GM12878 (cell line): ENCODE results near the gene SEMA5B. TPM values are rescaled to one million over a fixed set of nuclear protein-coding genes. Genes with fewer than 3 reads are reported as not detected.

Experiments used
- ATAC-seq: fragments of 200-7000 bp; cut with Tn5 transposase; 3 replicates; pipeline ENCODE4 v1.9.1; 2020; ENCODE audit warnings: mild to moderate bottlenecking, moderate library complexity
- BruUV-seq: library from RNA; stranded (reverse); fragments of 400-500 nt; replicated peaks from 2 replicates; lab custom pipeline; 2021; lab: Mats Ljungman, UMichigan
- CTCF ChIA-PET: fragments of 300-600 bp; sonication (Branson Sonifier 250); formaldehyde crosslinking; extraction: SDS; loops from one replicate; lab custom pipeline; 2021; ENCODE audit warnings: inconsistent platforms; lab: Yijun Ruan, JAX
- POLR2A ChIA-PET: fragments of 350-600 bp; formaldehyde crosslinking; extraction: SDS; loops from one replicate; lab custom pipeline; 2021; ENCODE audit warnings: inconsistent platforms; lab: Charles Lee
- RAD21 ChIA-PET: fragments of 300-600 bp; sonication (Branson Sonifier 250); formaldehyde crosslinking; loops from one replicate; lab custom pipeline; 2023; ENCODE audit warnings: antibody characterized with exemption; ENCODE audit not compliant: unreplicated experiment; lab: Charles Lee
- SMC1A ChIA-PET: fragments of 300-600 bp; sonication (Branson Sonifier 250); formaldehyde crosslinking; loops from one replicate; lab custom pipeline; 2023; ENCODE audit not compliant: unreplicated experiment, uncharacterized antibody; lab: Charles Lee
- DNase-seq: peaks from one replicate; pipeline ENCODE4 v3.0.0-alpha.2; 2011; ENCODE audit warnings: low read depth, low spot score
- FAIRE-seq: peaks from 3 replicates; lab custom pipeline; 2011; peaks lifted over from hg19 to GRCh38; lab: Jason Lieb, UNC
- H2AFZ ChIP-seq: 2 replicates; pipeline ENCODE4 v1.6.0; 2011; ENCODE audit warnings: low read depth, low read length, control low read depth; ENCODE audit not compliant: control insufficient read depth
- H3K27ac ChIP-seq: 2 replicates; pipeline ENCODE4 v1.5.1; 2011; ENCODE audit warnings: control low read depth; ENCODE audit not compliant: control insufficient read depth, insufficient read depth
- H3K27me3 ChIP-seq, 2 experiments: replicated peaks in 1 of 2; 2 replicates each; pipeline versions ENCODE4 v1.6.0 to v1.6.1; 2011; ENCODE audit warnings: low read length in 1 of 2; ENCODE audit not compliant: control insufficient read depth in 2 of 2, insufficient read depth in 2 of 2
- H3K36me3 ChIP-seq, 2 experiments: 2 replicates each; pipeline ENCODE4 v1.5.1; 2011; ENCODE audit warnings: low read length in 1 of 2; ENCODE audit not compliant: control insufficient read depth in 2 of 2, insufficient read depth in 2 of 2
- H3K4me1 ChIP-seq: 2 replicates; pipeline ENCODE4 v1.6.1; 2011; ENCODE audit warnings: mild to moderate bottlenecking, low read length, moderate library complexity, mixed read lengths; ENCODE audit not compliant: control insufficient read depth, insufficient read depth
- H3K4me2 ChIP-seq: 2 replicates; pipeline ENCODE4 v1.6.0; 2011; ENCODE audit warnings: control low read depth; ENCODE audit not compliant: control insufficient read depth, insufficient read depth
- H3K4me3 ChIP-seq: fragments of 200-600 bp; sonication (generic); 2 replicates; pipeline ENCODE4 v1.5.1; 2016
- H3K79me2 ChIP-seq: 2 replicates; pipeline ENCODE4 v1.6.0; 2011; ENCODE audit warnings: low read length; ENCODE audit not compliant: control insufficient read depth, insufficient read depth
- H3K9ac ChIP-seq: 2 replicates; pipeline ENCODE4 v1.8.0; 2011; ENCODE audit warnings: low read length, control low read depth, mixed read lengths; ENCODE audit not compliant: control insufficient read depth, insufficient read depth
- H3K9me3 ChIP-seq: replicated peaks from 3 replicates; pipeline ENCODE4 v1.5.1; 2011; ENCODE audit warnings: mild to moderate bottlenecking, low read length; ENCODE audit not compliant: control insufficient read depth, insufficient read depth
- H4K20me1 ChIP-seq: 2 replicates; pipeline ENCODE4 v1.6.0; 2011; ENCODE audit not compliant: control insufficient read depth, insufficient read depth
- BRCA1 ChIP-seq: IDR thresholded peaks from 2 replicates; pipeline ENCODE4 v1.6.1; 2011; ENCODE audit warnings: low read depth, low read length, improper control_type of control experiment
- CHD2 ChIP-seq: IDR thresholded peaks from 2 replicates; pipeline ENCODE4 v1.6.1; 2011; ENCODE audit warnings: low read depth, low read length, improper control_type of control experiment, borderline replicate concordance
- CREM ChIP-seq: IDR thresholded peaks from 2 replicates; pipeline ENCODE4 v1.6.1; 2014; ENCODE audit warnings: antibody characterized with exemption, low read depth
- EED ChIP-seq: sonication (generic); IDR thresholded peaks from 2 replicates; pipeline ENCODE4 v1.6.1; 2016; ENCODE audit warnings: antibody characterized with exemption, low read depth
- HDAC6 ChIP-seq: fragments of 200-600 bp; sonication (generic); IDR thresholded peaks from one replicate; pipeline ENCODE4 v1.8.0; 2017; ENCODE audit warnings: antibody characterized with exemption; ENCODE audit not compliant: unreplicated experiment
- IKZF2 ChIP-seq, 2 experiments: fragments of 450-650 bp; IDR thresholded peaks; 2 replicates each; pipeline ENCODE4 v1.6.1; 2017; ENCODE audit warnings: mild to moderate bottlenecking in 2 of 2, moderate library complexity in 2 of 2
- MEF2B ChIP-seq: fragments of 450-650 bp; IDR thresholded peaks from 2 replicates; pipeline ENCODE4 v1.6.1; 2018; ENCODE audit warnings: mild to moderate bottlenecking, moderate library complexity; ENCODE audit not compliant: partially characterized antibody, poor library complexity, severe bottlenecking
- PAX8 ChIP-seq: fragments of 450-650 bp; IDR thresholded peaks from 2 replicates; pipeline ENCODE4 v1.6.1; 2017; ENCODE audit warnings: mild to moderate bottlenecking, moderate library complexity
- SIX5 ChIP-seq: IDR thresholded peaks from 2 replicates; pipeline ENCODE4 v1.6.1; 2011; ENCODE audit warnings: mild to moderate bottlenecking, low read depth, low read length, moderate library complexity; ENCODE audit not compliant: severe bottlenecking
- SREBF1 ChIP-seq: IDR thresholded peaks from 2 replicates; pipeline ENCODE4 v1.6.1; 2012; ENCODE audit warnings: mild to moderate bottlenecking, low read length
- ZNF207 ChIP-seq: fragments of 450-650 bp; IDR thresholded peaks from 2 replicates; pipeline ENCODE4 v1.6.1; 2014; ENCODE audit warnings: antibody characterized with exemption, mild to moderate bottlenecking, borderline replicate concordance
- ZNF24 ChIP-seq: fragments of 450-650 bp; IDR thresholded peaks from 2 replicates; pipeline ENCODE4 v1.6.1; 2017; ENCODE audit warnings: antibody characterized with exemption, mild to moderate bottlenecking
- WGBS: methylation state at CpG from one replicate; pipeline ENCODE4 v1.1.6; 2016; ENCODE audit warnings: low lambda C conversion rate; ENCODE audit not compliant: insufficient replicate concordance, insufficient coverage; ENCODE audit errors: missing lambda C conversion rate; 5-methylcytosine and 5-hydroxymethylcytosine counted together
- in situ Hi-C: fragments of 300-500 bp; cut with MboI; formaldehyde crosslinking; loops from 9 replicates; pipeline ENCODE4 v1.14.3; 2018; ENCODE audit warnings: mixed read lengths
- intact Hi-C: fragments of 100-400 bp; cut with micrococcal nuclease; formaldehyde crosslinking; loops from one replicate; pipeline ENCODE4 v1.14.2; 2022; ENCODE audit not compliant: unreplicated experiment
- polyA plus RNA-seq, 11 experiments: library from polyadenylated mRNA; depleted of rRNA in 4 of 11; unstranded in 6 of 11; stranded (reverse) in 5 of 11; fragments of >200 nt; fragmentation: Nextera tagmentation in 4 of 11; fragmentation: Illumina TruSeq in 1 of 11; extraction: Ambion mirVana in 4 of 11; extraction: Trizol in 1 of 11; gene quantifications; 1 replicate in 1 of 11; 2 replicates in 10 of 11; pipeline versions ENCODE4 v1.2.1 to v1.2.3, GENCODE V29; 2011 to 2016; ENCODE audit warnings: inconsistent platforms in 2 of 11, missing spikeins in 2 of 11, low read depth in 1 of 11
- total RNA-seq, 4 experiments: library from RNA; depleted of rRNA in 3 of 4; stranded (reverse); fragments of >200 nt in 3 of 4; fragmentation: Illumina TruSeq in 1 of 4; extraction: Trizol in 1 of 4; gene quantifications; 2 replicates each; pipeline versions ENCODE4 v1.2.1 to v1.2.3, GENCODE V29; 2013 to 2021
- TF ChIP-seq, protein P1 (sequence below): fragments of 450-650 bp; formaldehyde crosslinking; IDR thresholded peaks from 2 replicates; pipeline ENCODE4 v1.5.0; 2022; ENCODE audit warnings: mild to moderate bottlenecking, missing genetic modification characterization
- TF ChIP-seq, protein P2 (sequence below): fragments of 450-650 bp; IDR thresholded peaks from 2 replicates; pipeline ENCODE4 v1.6.1; 2014; ENCODE audit warnings: mild to moderate bottlenecking
- TF ChIP-seq, protein P3 (sequence below): IDR thresholded peaks from 2 replicates; pipeline ENCODE4 v1.6.1; 2012; ENCODE audit warnings: low read depth, low read length, improper control_type of control experiment

SEMA5B gene
- total and polyA plus RNA-seq, 10 of the 15 experiments (the other 5 are each of a cell fraction or from before 2014, with no cell fraction given) = 0.05 TPM; not detected in 9

DNA sequence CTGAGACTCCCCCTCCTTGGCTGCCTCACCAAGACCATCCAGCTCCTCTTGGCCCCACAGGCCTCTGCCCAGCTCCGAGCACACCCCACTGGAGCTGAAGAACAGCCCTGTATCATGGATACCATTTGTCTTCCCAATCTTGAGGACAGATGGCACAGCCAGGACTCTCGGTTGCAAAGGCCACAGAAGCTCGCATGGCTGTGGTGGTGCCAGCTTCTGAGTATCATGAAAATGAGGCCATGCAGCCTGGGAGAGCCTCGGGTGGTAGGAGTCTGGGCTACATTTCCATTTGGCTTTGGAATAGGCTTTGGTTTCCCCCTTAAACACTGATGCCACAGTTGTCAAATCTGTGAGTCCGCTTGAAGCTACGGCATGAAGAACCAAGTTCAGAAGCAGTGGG is 106.6 kb downstream of the SEMA5B start:
- TF ChIP-seq SREBF1 = no peak
- TF ChIP-seq SIX5 = no peak
- TF ChIP-seq CREM = no peak
- no peak for TF ChIP-seq ZNF207
- no peak for TF ChIP-seq HDAC6
- TF ChIP-seq MEF2B = no peak
- peaks cover 5 to 6% of the 10 kb centered on the region in 2 experiments; a peak in 3 of 4 replicates for H3K27me3 ChIP-seq
- H3K4me3 ChIP-seq = no peak overlapping the region
- no peak for FAIRE-seq
- CTCF ChIA-PET = interaction anchor here (0.9 kb wide), 1 partner anchor 21 kb away, joined by 3 read pairs; no protein-coding TSS in a partner anchor
- WGBS = 47% methylated on average over 6 of the region's 6 CpGs
- H3K9ac ChIP-seq = no peak overlapping the region
- no peak for ATAC-seq
- intact Hi-C loops = no loop called here
- DNase-seq = no peak
- H3K9me3 ChIP-seq = no peaks in the 10 kb centered on the region
- no peaks in the 10 kb centered on the region for H3K36me3 ChIP-seq
- POLR2A ChIA-PET = no interaction called here
- no peaks in the 10 kb centered on the region for H4K20me1 ChIP-seq
- RAD21 ChIA-PET = no interaction called here
- SMC1A ChIA-PET = no interaction called here
- no TSS peak for BruUV-seq
- no peak overlapping the region for H2AFZ ChIP-seq
- in situ Hi-C loops = no loop called here
- no peak overlapping the region for H3K4me2 ChIP-seq
- no peak overlapping the region for H3K27ac ChIP-seq
- H3K79me2 ChIP-seq = no peaks in the 10 kb centered on the region
- H3K4me1 ChIP-seq = peaks cover 2% of the 10 kb centered on the region; the same call in 1 of the 2 replicates

DNA sequence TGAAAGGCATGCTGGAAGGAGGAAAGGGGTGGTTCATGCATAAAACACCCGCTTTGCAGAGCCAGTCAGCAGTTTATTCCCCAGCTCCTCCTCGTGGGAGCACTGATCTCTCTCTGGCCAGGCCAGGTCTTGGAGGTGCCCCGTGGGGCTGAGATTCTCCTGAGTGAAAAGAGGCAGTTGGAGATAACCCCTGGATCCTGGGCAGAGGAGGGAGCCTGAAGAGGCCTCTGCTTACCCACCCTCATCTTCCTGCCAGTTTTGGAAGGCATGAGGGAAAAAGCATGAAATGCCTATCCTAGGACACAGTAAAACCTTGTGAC is 108.3 kb downstream of the SEMA5B start:
- in situ Hi-C loops (no loop called here), intact Hi-C loops (no loop called here)
- Histone ChIP-seq H3K4me2 (no peak overlapping the region), H2AFZ (no peak overlapping the region), H3K27me3 (peaks cover 5 to 6% of the 10 kb centered on the region in 2 experiments; a peak in 3 of 4 replicates), H3K79me2 (no peaks in the 10 kb centered on the region), H3K4me3 (no peak overlapping the region), H3K9me3 (no peaks in the 10 kb centered on the region), H3K4me1 (peaks cover 2% of the 10 kb centered on the region; the same call in 1 of the 2 replicates), H3K9ac (no peak overlapping the region), H3K36me3 (no peaks in the 10 kb centered on the region), H4K20me1 (no peaks in the 10 kb centered on the region), H3K27ac (no peak overlapping the region)
- WGBS = 10% methylated on average over 3 of the region's 3 CpGs
- BruUV-seq = no TSS peak
- FAIRE-seq = no peak
- CTCF ChIA-PET = no interaction called here
- SMC1A ChIA-PET = no interaction called here
- POLR2A ChIA-PET = no interaction called here
- ATAC-seq = no peak
- DNase-seq = no peak
- RAD21 ChIA-PET = interaction anchor here (0.7 kb wide), 1 partner anchor 773 kb away, joined by 3 read pairs; no protein-coding TSS in a partner anchor
- TF ChIP-seq ZNF24 (no peak), IKZF2 (IDR thresholded peaks at IDR 0.05) (no peak), PAX8 (no peak), CHD2 (no peak), EED (no peak), BRCA1 (no peak)
- TF ChIP-seq, protein P1, sequence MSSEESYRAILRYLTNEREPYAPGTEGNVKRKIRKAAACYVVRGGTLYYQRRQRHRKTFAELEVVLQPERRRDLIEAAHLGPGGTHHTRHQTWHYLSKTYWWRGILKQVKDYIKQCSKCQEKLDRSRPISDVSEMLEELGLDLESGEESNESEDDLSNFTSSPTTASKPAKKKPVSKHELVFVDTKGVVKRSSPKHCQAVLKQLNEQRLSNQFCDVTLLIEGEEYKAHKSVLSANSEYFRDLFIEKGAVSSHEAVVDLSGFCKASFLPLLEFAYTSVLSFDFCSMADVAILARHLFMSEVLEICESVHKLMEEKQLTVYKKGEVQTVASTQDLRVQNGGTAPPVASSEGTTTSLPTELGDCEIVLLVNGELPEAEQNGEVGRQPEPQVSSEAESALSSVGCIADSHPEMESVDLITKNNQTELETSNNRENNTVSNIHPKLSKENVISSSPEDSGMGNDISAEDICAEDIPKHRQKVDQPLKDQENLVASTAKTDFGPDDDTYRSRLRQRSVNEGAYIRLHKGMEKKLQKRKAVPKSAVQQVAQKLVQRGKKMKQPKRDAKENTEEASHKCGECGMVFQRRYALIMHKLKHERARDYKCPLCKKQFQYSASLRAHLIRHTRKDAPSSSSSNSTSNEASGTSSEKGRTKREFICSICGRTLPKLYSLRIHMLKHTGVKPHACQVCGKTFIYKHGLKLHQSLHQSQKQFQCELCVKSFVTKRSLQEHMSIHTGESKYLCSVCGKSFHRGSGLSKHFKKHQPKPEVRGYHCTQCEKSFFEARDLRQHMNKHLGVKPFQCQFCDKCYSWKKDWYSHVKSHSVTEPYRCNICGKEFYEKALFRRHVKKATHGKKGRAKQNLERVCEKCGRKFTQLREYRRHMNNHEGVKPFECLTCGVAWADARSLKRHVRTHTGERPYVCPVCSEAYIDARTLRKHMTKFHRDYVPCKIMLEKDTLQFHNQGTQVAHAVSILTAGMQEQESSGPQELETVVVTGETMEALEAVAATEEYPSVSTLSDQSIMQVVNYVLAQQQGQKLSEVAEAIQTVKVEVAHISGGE (CRISPR knock-in tag) = no peak
- TF ChIP-seq, protein P2, sequence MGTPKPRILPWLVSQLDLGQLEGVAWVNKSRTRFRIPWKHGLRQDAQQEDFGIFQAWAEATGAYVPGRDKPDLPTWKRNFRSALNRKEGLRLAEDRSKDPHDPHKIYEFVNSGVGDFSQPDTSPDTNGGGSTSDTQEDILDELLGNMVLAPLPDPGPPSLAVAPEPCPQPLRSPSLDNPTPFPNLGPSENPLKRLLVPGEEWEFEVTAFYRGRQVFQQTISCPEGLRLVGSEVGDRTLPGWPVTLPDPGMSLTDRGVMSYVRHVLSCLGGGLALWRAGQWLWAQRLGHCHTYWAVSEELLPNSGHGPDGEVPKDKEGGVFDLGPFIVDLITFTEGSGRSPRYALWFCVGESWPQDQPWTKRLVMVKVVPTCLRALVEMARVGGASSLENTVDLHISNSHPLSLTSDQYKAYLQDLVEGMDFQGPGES = no peak
- TF ChIP-seq, protein P3, sequence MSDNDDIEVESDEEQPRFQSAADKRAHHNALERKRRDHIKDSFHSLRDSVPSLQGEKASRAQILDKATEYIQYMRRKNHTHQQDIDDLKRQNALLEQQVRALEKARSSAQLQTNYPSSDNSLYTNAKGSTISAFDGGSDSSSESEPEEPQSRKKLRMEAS = no peak
